SW480 (cell line): ENCODE data around the gene F2R.

Experiments
- DNase-seq: peaks from one replicate; pipeline ENCODE4 v3.0.0-alpha.2; 2016; ENCODE audit warnings: low spot score

The F2R gene

GRCh38 chr5:76690704-76691466 lies 25.0 kb upstream of the F2R start:
- DNase-seq: no peak

GRCh38 chr5:76691467-76692273 lies 24.3 kb upstream of the F2R start:
- no peak for DNase-seq

GRCh38 chr5:76692274-76692540 lies 23.7 kb upstream of the F2R start:
- DNase-seq: no peak

GRCh38 chr5:76692651-76693050 lies 23.3 kb upstream of the F2R start:
- DNase-seq: no peak

- no peak for DNase-seq
Measured at GRCh38 chr5:76693141-76693540, 22.8 kb upstream of the F2R start.

GRCh38 chr5:76694317-76694716 lies 21.6 kb upstream of the F2R start:
- DNase-seq: no peak

- no peak for DNase-seq
Measured at GRCh38 chr5:76695346-76695745, 20.6 kb upstream of the F2R start.

GRCh38 chr5:76696251-76696650 lies 19.7 kb upstream of the F2R start:
- no peak for DNase-seq

GRCh38 chr5:76697670-76698069 lies 18.3 kb upstream of the F2R start:
- DNase-seq: no peak

- DNase-seq: no peak
Measured at GRCh38 chr5:76700571-76700970, 15.4 kb upstream of the F2R start.

GRCh38 chr5:76701298-76701697 lies 14.6 kb upstream of the F2R start:
- DNase-seq: no peak

GRCh38 chr5:76703707-76704106 lies 12.2 kb upstream of the F2R start:
- DNase-seq: no peak

GRCh38 chr5:76704131-76704663 lies 11.7 kb upstream of the F2R start:
- DNase-seq: no peak

GRCh38 chr5:76705574-76705973 lies 10.4 kb upstream of the F2R start:
- DNase-seq: no peak

- no peak for DNase-seq
Measured at GRCh38 chr5:76709762-76710161, 6.2 kb upstream of the F2R start.

GRCh38 chr5:76710991-76711390 lies 4.9 kb upstream of the F2R start:
- no peak for DNase-seq

- DNase-seq: no peak
Measured at GRCh38 chr5:76714751-76715485, 1.0 kb upstream of the F2R start.

GRCh38 chr5:76715486-76715735 lies 515 bp upstream of the F2R start:
- no peak for DNase-seq

- no peak for DNase-seq
Measured at GRCh38 chr5:76716456-76717157, 681 bp downstream of the F2R start.

- no peak for DNase-seq
Measured at GRCh38 chr5:76717222-76718083, 1.5 kb downstream of the F2R start.

GRCh38 chr5:76718381-76718832 lies 2.5 kb downstream of the F2R start:
- no peak for DNase-seq
